Upper lobe of left lung (tissue), 6 donors: ENCODE results near the gene SEC62. TPM values are rescaled to one million over a fixed set of nuclear protein-coding genes. Genes with fewer than 3 reads are reported as not detected.

Experiments used
- ATAC-seq, 2 donors: fragments of 200-7000 bp; cut with Tn5 transposase; one replicate each; pipeline ENCODE4 v1.9.1; 2022; ENCODE audit warnings: mild to moderate bottlenecking in 2 of 2, moderate library complexity in 2 of 2; ENCODE audit not compliant: low FRiP score in 2 of 2
- DNase-seq, 2 donors: peaks; one replicate each; pipeline ENCODE4 v3.0.0-alpha.2; 2019 to 2020
- H3K27ac ChIP-seq, 4 donors: fragments of 200-600 bp; sonication (generic); one replicate each; pipeline ENCODE4 v1.5.1; 2016 to 2019
- H3K27me3 ChIP-seq, 4 donors: fragments of 200-600 bp; sonication (generic); one replicate each; pipeline ENCODE4 v1.5.1; 2017 to 2019
- H3K36me3 ChIP-seq, 4 donors: fragments of 200-600 bp; sonication (generic); one replicate each; pipeline ENCODE4 v1.5.1; 2016 to 2019
- H3K4me1 ChIP-seq, 4 donors: fragments of 200-600 bp; sonication (generic); one replicate each; pipeline ENCODE4 v1.5.1; 2018 to 2019
- H3K4me3 ChIP-seq, 4 donors: fragments of 200-600 bp; sonication (generic); one replicate each; pipeline ENCODE4 v1.5.1; 2017 to 2019; ENCODE audit warnings: mild to moderate bottlenecking in 2 of 4, moderate library complexity in 1 of 4
- H3K9me3 ChIP-seq, 4 donors: fragments of 200-600 bp; sonication (generic); one replicate each; pipeline ENCODE4 v1.5.1; 2018 to 2019
- CTCF ChIP-seq, 6 experiments: fragments of 450-650 bp in 4 of 6; fragments of 200-600 bp in 2 of 6; sonication (generic) in 2 of 6; IDR thresholded peaks; one replicate each; pipeline ENCODE4 v1.5.1; 2016 to 2019; ENCODE audit warnings: antibody characterized with exemption in 6 of 6
- EP300 ChIP-seq, 4 donors: sonication (generic); formaldehyde crosslinking; IDR thresholded peaks; one replicate each; pipeline ENCODE4 v1.5.1; 2017; ENCODE audit warnings: antibody characterized with exemption in 4 of 4, control low read depth in 2 of 4
- POLR2A ChIP-seq, 4 donors: fragments of 450-650 bp; IDR thresholded peaks; one replicate each; pipeline ENCODE4 v1.5.1; 2016 to 2017; ENCODE audit warnings: antibody characterized with exemption in 4 of 4, mild to moderate bottlenecking in 2 of 4
- POLR2AphosphoS5 ChIP-seq, 2 donors: sonication (generic); formaldehyde crosslinking; IDR thresholded peaks; one replicate each; pipeline ENCODE4 v1.5.1; 2017; ENCODE audit warnings: antibody characterized with exemption in 2 of 2
- WGBS, 2 donors: methylation state at CpG; one replicate each; pipeline ENCODE4 v1.1.5; 2017 to 2018; 5-methylcytosine and 5-hydroxymethylcytosine counted together
- total RNA-seq, 6 donors: library from RNA; depleted of rRNA in 4 of 6; stranded (reverse); fragments of >200 nt in 4 of 6; gene quantifications; one replicate each; pipeline versions ENCODE4 v1.1.0 to v1.2.1, GENCODE V29; 2016 to 2021
- donor health status: DM: no; HTN: no; CAD: no; lungs with moderate emphysema.
- donor health status: DM: no; HTN: yes; CAD: no; lungs with severe emphysema.

SEC62 gene
- total RNA-seq, 6 donors from 2014 or later, result 30.0 to 129 (median 72.9) TPM

GRCh38 chr3:169945313-169945712, 21.3 kb upstream of the SEC62 start:
- ATAC-seq, result peak; percentile 82 to 84
- H3K4me1 ChIP-seq, result peaks cover 0 to 19% (median 7%) of the 10 kb centered on the region in 4 donors
- WGBS, 2 donors, result 28 to 31% methylated on average over 7 of the region's 7 CpGs

GRCh38 chr3:169946336-169946735, 20.3 kb upstream of the SEC62 start:
- Histone ChIP-seq H3K27me3 (no peaks in the 10 kb centered on the region), H3K27ac (no peak overlapping the region), H3K4me1 (peaks cover 0 to 19% (median 7%) of the 10 kb centered on the region in 4 donors), H3K9me3 (no peaks in the 10 kb centered on the region), H3K4me3 (no peak overlapping the region), H3K36me3 (no peaks in the 10 kb centered on the region)
- WGBS, 2 donors, result 77 to 81% methylated on average over 3 of the region's 3 CpGs
- peak in 1 of 2 donors; percentile 30 for DNase-seq
- TF ChIP-seq POLR2AphosphoS5 (IDR thresholded peaks at IDR 0.05), result no peak
- ATAC-seq, result peak in 1 of 2 donors; percentile 17

More at GRCh38 chr3:169945313-169945712, 21.3 kb upstream of the SEC62 start:
- peak overlapping the region in 3 of 4 donors; percentile 26 to 63 (median 31) for H3K27ac ChIP-seq
- DNase-seq, result peak in 1 of 2 donors; percentile 85
- H3K36me3 ChIP-seq, result no peaks in the 10 kb centered on the region
- H3K4me3 ChIP-seq, result no peak overlapping the region
- no peak for TF ChIP-seq CTCF (IDR thresholded peaks at IDR 0.05)
- TF ChIP-seq EP300 (IDR thresholded peaks at IDR 0.05), result peak in 1 of 4 donors; percentile 24
- peak in 1 of 2 donors; percentile 21 for TF ChIP-seq POLR2AphosphoS5 (IDR thresholded peaks at IDR 0.05)
- no peak for TF ChIP-seq POLR2A (IDR thresholded peaks at IDR 0.05)
- no peaks in the 10 kb centered on the region for H3K9me3 ChIP-seq
- H3K27me3 ChIP-seq, result no peaks in the 10 kb centered on the region

- H3K36me3 ChIP-seq, result no peaks in the 10 kb centered on the region
- 49 to 62% methylated on average over 2 of the region's 2 CpGs for WGBS, 2 donors
- H3K4me1 ChIP-seq, result peaks cover 0 to 19% (median 7%) of the 10 kb centered on the region in 4 donors
- DNase-seq (no peak), ATAC-seq (peak in 1 of 2 donors; percentile 49)
- H3K27ac ChIP-seq, result no peak overlapping the region
- no peaks in the 10 kb centered on the region for H3K9me3 ChIP-seq
- H3K4me3 ChIP-seq, result no peak overlapping the region
- TF ChIP-seq CTCF (IDR thresholded peaks at IDR 0.05) (no peak), POLR2A (IDR thresholded peaks at IDR 0.05) (no peak)
- no peaks in the 10 kb centered on the region for H3K27me3 ChIP-seq
Observed at GRCh38 chr3:169948559-169949448, 17.8 kb upstream of the SEC62 start.

GRCh38 chr3:169952045-169952444, 14.6 kb upstream of the SEC62 start:
- ATAC-seq (peak in 1 of 2 donors; percentile 35), DNase-seq (no peak)
- H3K4me1 ChIP-seq, result peaks cover 0 to 7% (median 0%) of the 10 kb centered on the region in 4 donors
- H3K27me3 ChIP-seq, result no peaks in the 10 kb centered on the region
- 41 to 80% methylated on average over 1 of the region's 1 CpG for whole genome bisulfite sequencing, 2 donors
- no peak for TF ChIP-seq POLR2A (IDR thresholded peaks at IDR 0.05)
- no peak for TF ChIP-seq CTCF (IDR thresholded peaks at IDR 0.05)
- TF ChIP-seq POLR2AphosphoS5 (IDR thresholded peaks at IDR 0.05), result peak; percentile 14 to 82
- TF ChIP-seq EP300 (IDR thresholded peaks at IDR 0.05), result peak in 1 of 4 donors; percentile 11
- H3K4me3 ChIP-seq, result no peak overlapping the region
- H3K36me3 ChIP-seq, result no peaks in the 10 kb centered on the region
- H3K9me3 ChIP-seq, result no peaks in the 10 kb centered on the region
- H3K27ac ChIP-seq, result peak overlapping the region in 1 of 4 donors; percentile 40

GRCh38 chr3:169953462-169954141, 13.0 kb upstream of the SEC62 start:
- Histone ChIP-seq H3K4me3 (no peak overlapping the region), H3K36me3 (no peaks in the 10 kb centered on the region), H3K27ac (peak overlapping the region; percentile 27 to 66 (median 56)), H3K27me3 (no peaks in the 10 kb centered on the region), H3K9me3 (no peaks in the 10 kb centered on the region), H3K4me1 (peaks cover 0 to 7% (median 0%) of the 10 kb centered on the region in 4 donors)
- ATAC-seq (no peak), DNase-seq (peak in 1 of 2 donors; percentile 53)
- TF ChIP-seq EP300 (IDR thresholded peaks at IDR 0.05), result peak in 1 of 4 donors; percentile 28
- no peak for TF ChIP-seq POLR2AphosphoS5 (IDR thresholded peaks at IDR 0.05)
- 59 to 72% methylated on average over 3 of the region's 3 CpGs for WGBS, 2 donors
